Measurements from ENCODE around the gene SLC39A5. TPM values are rescaled to one million over a fixed set of nuclear protein-coding genes. Genes with fewer than 3 reads are reported as not detected.
A peak's percentile ranks its signal among the peaks of the same experiment; 100 is the strongest.

The SLC39A5 gene
- total RNA-seq, 1 donor from 2014 or later: not detected

GRCh38 chr12:56213878-56214277 lies 16.0 kb upstream of the SLC39A5 start:
- no peak for ATAC-seq

GRCh38 chr12:56216461-56216860 lies 13.4 kb upstream of the SLC39A5 start:
- no peak for ATAC-seq

DNA sequence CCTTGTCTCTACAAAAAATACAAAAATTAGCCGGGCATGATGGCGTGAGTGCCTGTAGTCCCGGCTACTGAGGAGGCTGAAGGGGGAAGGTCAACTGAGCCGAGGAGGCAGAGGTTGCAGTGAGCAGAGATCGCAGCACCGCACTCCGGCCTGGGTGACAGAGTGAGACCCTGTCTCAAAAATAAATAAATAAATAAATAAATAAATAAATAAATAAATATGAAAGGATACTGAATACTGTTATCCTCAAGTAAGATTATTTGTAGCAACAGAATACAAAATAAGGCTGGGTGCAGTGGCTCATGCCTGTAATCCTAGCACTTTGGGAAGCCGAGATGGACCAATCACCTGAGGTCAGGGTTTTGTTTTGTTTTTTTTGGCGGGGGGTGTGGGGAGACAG lies 10.0 kb upstream of the SLC39A5 start:
- ATAC-seq: no peak

DNA sequence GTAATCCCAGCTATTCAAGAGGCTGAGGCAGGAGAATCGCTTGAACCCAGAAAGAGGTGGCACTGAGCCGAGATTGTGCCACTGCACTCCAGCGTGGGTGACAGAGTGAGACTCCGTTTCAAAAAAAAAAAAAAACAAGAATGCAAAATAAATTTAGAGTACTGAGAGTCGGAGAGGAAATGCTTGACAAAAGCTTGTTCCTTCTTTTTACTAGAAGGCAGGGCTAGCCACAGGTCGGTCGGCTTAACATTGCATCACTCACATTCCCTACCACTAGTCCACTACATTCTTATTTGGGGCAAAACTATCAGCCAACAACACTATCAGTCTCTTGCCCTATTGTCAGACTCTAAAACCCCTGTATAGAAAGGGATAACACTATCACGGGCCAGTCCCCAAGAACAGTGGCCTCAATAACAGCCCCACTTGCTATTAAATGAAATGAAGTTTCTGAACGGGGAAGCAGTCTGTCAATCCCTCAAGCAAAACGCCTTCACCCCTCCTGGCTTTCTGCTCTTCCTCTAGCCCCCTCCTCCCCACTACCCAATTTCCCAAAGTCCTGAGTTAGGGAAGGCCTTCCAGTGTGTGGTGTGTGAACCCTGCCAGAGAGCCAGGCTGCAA lies 9.1 kb upstream of the SLC39A5 start:
- no peak for ATAC-seq

- peak; percentile 1 for ATAC-seq
These were observed 8.6 kb upstream of the SLC39A5 start for GRCh38 chr12:56221232-56221756.

GRCh38 chr12:56221757-56222530 lies 7.9 kb upstream of the SLC39A5 start, which contains the start of gene RNF41:
Gene RNF41 (minus strand): TSS chr12:56221922. CDS start chr12:56214047, 7,875 bp downstream.
- ATAC-seq: peak; percentile 92

- no peak for ATAC-seq
These were observed 7.3 kb upstream of the SLC39A5 start for GRCh38 chr12:56222531-56222895.

- no peak for ATAC-seq
These were observed 6.2 kb upstream of the SLC39A5 start for GRCh38 chr12:56223571-56224101.

- ATAC-seq: peak; percentile 90
These were observed 5.6 kb upstream of the SLC39A5 start, which contains the start of gene NABP2 for GRCh38 chr12:56224102-56224701. Gene NABP2 (plus strand): TSS chr12:56224342. CDS start chr12:56224857, 515 bp downstream.

DNA sequence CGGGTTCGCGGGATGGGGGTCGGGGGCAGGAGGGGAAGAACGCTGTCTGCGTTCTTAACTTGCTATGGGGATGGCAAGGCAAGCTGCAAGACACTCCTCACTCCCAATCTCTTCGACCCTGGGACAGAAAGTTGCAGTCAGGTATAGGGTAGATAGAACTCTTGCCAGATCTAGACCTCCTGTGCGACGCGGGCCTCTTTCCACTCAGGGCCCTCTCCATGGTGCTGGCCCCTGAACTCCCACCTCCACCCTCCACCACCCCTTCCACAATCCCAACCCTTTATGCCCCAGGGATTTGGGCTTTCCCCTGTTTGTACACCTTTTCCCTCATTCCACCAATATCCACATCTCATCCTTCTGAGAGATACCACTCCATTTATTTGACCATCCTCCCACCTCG lies 4.9 kb upstream of the SLC39A5 start:
- ATAC-seq: no peak

- no peak for ATAC-seq
These were observed 769 bp upstream of the SLC39A5 start for GRCh38 chr12:56229082-56229481.

DNA sequence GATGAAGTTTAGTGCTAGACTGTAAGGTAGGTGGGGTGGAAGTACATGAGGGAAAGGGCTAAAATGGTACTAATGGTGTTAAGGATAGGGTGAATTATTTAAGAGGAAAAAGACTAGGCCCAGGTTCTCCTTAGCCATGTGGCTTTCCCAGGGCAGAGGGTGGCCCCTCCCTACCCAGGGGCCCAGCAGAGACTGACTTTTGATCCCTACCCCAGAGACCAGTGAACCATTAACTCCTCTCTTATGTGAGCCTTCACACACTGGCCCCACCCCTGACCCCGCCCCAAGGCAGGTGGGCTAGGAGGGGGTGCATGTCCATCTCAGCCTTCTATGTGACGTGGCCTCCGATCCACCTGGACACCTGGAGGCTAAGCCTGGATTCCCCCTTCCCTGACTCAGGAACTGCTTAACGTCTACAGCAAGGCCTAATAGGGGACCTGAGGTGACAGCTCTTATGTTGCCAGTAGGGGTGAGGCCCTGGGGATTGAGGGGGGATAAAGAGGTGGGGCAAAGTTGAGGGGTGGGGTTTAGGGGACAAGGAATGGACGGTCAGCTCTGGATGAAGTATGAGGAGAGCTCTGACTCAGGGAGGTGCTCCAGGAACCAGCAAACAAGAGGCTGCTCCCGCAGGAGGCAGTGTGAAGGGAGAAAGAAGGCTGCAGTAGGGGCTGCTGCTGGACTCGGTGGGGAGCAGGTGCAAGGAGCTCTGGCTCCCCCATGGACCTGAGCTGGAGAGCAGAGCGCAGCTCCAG lies 757 bp downstream of the SLC39A5 start:
- no peak for ATAC-seq

DNA sequence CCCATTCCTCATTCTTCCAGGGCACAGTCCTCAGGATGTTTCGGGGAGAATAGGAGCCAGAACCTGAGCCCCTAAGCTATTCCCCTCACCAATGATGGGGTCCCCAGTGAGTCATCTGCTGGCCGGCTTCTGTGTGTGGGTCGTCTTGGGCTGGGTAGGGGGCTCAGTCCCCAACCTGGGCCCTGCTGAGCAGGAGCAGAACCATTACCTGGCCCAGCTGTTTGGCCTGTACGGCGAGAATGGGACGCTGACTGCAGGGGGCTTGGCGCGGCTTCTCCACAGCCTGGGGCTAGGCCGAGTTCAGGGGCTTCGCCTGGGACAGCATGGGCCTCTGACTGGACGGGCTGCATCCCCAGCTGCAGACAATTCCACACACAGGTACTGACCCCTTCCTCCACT lies 1.3 kb downstream of the SLC39A5 start:
- peak; percentile 20 for ATAC-seq

DNA sequence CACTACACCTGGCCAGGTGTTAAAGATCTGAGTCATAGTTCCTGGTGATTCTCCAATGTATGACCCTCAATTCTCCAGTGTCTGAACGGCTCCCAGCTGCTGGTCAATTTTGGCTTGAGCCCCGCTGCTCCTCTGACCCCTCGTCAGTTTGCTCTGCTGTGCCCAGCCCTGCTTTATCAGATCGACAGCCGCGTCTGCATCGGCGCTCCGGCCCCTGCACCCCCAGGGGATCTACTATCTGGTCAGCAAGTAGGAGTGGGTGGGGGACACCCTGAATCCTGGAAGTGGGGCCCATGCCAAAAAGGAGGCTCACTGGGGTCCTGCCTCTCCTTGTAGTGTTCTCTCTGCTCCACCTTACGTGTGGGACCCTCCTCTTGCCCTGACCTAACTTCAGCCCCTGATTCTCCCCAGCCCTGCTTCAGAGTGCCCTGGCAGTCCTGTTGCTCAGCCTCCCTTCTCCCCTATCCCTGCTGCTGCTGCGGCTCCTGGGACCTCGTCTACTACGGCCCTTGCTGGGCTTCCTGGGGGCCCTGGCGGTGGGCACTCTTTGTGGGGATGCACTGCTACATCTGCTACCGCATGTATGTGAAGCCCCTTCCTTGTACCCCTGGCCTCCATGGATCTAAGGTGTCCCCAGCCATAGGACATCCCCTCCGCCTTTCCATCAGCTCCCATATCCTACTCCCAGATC lies 5.0 kb downstream of the SLC39A5 start:
- ATAC-seq: no peak

- ATAC-seq: no peak
These were observed 6.2 kb downstream of the SLC39A5 start for GRCh38 chr12:56236091-56236490.

DNA sequence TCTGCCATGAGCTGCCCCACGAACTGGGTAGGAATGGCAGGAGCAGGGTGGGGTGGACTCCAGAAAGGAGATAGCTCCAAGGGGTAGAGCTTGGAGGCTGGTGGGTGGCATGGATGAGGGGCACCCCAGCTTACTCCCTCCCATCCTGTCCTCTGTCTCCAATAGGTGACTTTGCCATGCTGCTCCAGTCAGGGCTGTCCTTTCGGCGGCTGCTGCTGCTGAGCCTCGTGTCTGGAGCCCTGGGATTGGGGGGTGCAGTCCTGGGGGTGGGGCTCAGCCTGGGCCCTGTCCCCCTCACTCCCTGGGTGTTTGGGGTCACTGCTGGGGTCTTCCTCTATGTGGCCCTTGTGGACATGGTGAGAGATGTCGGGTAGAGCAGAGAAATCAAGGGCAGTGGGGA lies 7.1 kb downstream of the SLC39A5 start:
- no peak for ATAC-seq

DNA sequence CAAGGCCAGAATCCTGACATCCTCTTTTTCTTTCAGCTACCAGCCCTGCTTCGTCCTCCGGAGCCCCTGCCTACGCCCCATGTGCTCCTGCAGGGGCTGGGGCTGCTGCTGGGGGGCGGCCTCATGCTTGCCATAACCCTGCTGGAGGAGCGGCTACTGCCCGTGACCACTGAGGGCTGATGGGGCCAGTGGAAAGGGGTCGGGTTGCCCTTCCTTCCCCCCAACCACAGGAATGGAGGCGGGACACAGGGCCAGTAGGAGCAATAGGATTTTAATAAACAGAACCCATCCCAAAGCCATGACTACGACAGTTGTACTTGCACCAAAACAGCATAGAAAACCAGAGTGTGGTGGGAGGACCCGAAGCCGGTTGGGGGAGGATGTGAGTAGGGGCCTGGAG lies 7.7 kb downstream of the SLC39A5 start:
- no peak for ATAC-seq

- no peak for ATAC-seq
These were observed 11.8 kb downstream of the SLC39A5 start for GRCh38 chr12:56241424-56242303.

DNA sequence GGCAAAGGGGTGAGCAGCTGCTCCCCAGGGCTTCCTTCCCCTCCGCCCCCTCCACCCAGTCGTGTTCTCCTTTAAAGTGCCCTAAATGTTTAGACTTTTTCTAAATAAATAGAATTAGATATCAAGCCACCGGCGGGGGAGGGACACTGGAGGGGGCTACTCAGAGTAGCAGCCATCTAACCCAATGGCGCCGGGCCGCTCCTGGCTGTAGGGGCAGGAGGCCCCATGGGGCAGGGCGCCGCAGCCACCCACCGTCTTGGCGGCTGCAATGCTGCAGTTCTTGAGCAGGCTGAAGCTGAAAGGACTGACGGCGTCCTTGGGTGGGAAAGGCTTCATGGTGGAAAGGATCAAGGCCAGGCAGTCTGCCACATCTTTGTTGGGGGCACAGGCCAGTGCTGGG lies 13.1 kb downstream of the SLC39A5 start:
- ATAC-seq: no peak

DNA sequence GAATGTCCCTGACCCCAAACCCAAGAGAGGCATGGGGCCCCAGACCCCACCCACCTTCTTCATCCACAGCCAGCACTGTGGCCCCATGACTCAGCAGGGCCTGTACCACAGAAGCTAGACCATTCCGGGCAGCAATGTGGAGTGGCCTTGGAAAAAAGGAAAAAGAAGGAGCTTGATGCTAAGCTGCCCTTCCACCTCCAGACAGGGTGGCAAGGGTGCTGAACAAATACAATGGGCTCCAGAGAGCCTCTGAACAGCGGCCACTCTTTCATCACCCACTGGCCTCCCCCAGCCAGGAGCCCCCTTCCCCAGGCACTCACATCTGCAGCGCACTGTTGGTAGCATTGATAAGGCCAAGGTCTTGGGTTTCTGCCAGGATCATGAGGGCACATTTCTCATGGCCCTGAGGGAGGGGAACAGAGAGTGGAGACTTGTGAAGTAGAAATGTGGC lies 13.9 kb downstream of the SLC39A5 start:
- no peak for ATAC-seq

DNA sequence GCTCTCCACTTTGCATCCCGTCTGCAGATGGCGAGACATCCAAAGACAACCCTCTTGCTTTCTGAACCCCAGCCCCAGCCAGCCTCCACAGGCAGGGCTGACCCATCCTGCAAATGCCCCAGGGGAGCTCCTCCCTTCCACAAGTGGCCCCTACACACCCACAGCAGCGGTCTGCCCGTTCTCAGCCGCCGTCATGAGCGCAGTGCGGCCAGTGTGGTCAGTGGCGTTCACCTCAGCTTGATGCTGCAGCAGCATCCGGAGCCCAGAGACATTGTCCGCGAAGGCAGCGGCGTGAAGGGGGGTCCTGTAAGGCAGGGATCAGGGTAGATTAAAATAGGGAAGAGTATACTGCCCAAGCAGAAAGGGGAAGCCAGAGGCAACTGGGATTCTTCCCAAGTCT lies 14.6 kb downstream of the SLC39A5 start:
- no peak for ATAC-seq

Measured in esophagus mucosa (tissue), 1 donor.